ENCODE data around the gene SDC3. TPM values are rescaled to one million over a fixed set of nuclear protein-coding genes. Genes with fewer than 3 reads are reported as not detected.
A peak's percentile ranks its signal among the peaks of the same experiment; 100 is the strongest.

SDC3 gene
- total and polyA plus RNA-seq, 4 experiments from 2014 or later = 0.29 to 0.64 TPM; not detected in 2

GRCh38 chr1:30823627-30823968 lies 85.0 kb downstream of the SDC3 start:
- Mint-ChIP-seq H3K4me1 (peaks cover 10 to 32% (median 15%) of the 10 kb centered on the region in 4 donors), H3K27ac (no peak overlapping the region), H3K36me3 (no peaks in the 10 kb centered on the region), H3K27me3 (peaks cover 33 to 53% of the 10 kb centered on the region in 2 donors), H3K4me3 (peak overlapping the region in 7 of 8 donors; percentile 81 to 91 (median 89)), H3K9me3 (peaks cover 0 to 2% (median 0%) of the 10 kb centered on the region in 8 donors)
- Histone ChIP-seq H3K9me3 (ENCODE audit: control insufficient read depth in 1 of 2, low read length in 2 of 2) (no peaks in the 10 kb centered on the region), H3K36me3 (ENCODE audit: insufficient read depth, low read length) (no peaks in the 10 kb centered on the region), H3K27ac (ENCODE audit: low read depth, low read length) (no peak overlapping the region), H3K4me3 (ENCODE audit: low read length in 2 of 2) (peak overlapping the region in 1 of 2 donors; percentile 15), H3K4me1 (ENCODE audit: insufficient read depth, low read length) (peaks cover 25% of the 10 kb centered on the region), H3K27me3 (ENCODE audit: insufficient read depth, low read length) (peaks cover 17% of the 10 kb centered on the region)
- intact Hi-C loops (cut with micrococcal nuclease) = no loop called here
- DNase-seq = no peak
- POLR2A ChIA-PET (ENCODE audit: partially characterized antibody) = interaction anchor here (1.6 kb wide), 1 partner anchor 105 kb away, joined by 3 read pairs; no protein-coding TSS in a partner anchor
- CTCF ChIA-PET (ENCODE audit: partially characterized antibody) = interaction anchor here (1.6 kb wide), 1 partner anchor 22 kb away, joined by 4 read pairs; no protein-coding TSS in a partner anchor

GRCh38 chr1:30822966-30823581 lies 85.5 kb downstream of the SDC3 start:
- peaks cover 37 to 56% of the 10 kb centered on the region in 2 donors for H3K27me3 Mint-ChIP-seq

GRCh38 chr1:30822006-30822405 lies 86.6 kb downstream of the SDC3 start:
- Mint-ChIP-seq H3K27me3 (peaks cover 42 to 59% of the 10 kb centered on the region in 2 donors), H3K4me3 (no peak overlapping the region), H3K27ac (peak overlapping the region in 1 of 7 donors; percentile 39), H3K4me1 (peaks cover 10 to 32% (median 15%) of the 10 kb centered on the region in 4 donors), H3K36me3 (no peaks in the 10 kb centered on the region), H3K9me3 (peaks cover 0 to 2% (median 0%) of the 10 kb centered on the region in 8 donors)
- H3K36me3 ChIP-seq (ENCODE audit: insufficient read depth, low read length) = no peaks in the 10 kb centered on the region
- intact Hi-C loops (cut with micrococcal nuclease) = no loop called here
- no peak overlapping the region for H3K27ac ChIP-seq (ENCODE audit: low read depth, low read length)
- H3K4me1 ChIP-seq (ENCODE audit: insufficient read depth, low read length) = peaks cover 25% of the 10 kb centered on the region
- POLR2A ChIA-PET (ENCODE audit: partially characterized antibody) = no interaction called here
- H3K4me3 ChIP-seq (ENCODE audit: low read length in 2 of 2) = no peak overlapping the region
- peaks cover 26% of the 10 kb centered on the region for H3K27me3 ChIP-seq (ENCODE audit: insufficient read depth, low read length)
- CTCF ChIA-PET (ENCODE audit: partially characterized antibody) = interaction anchor here (5.3 kb wide), 1 partner anchor 19 kb away, joined by 19 read pairs; no protein-coding TSS in a partner anchor
- no peaks in the 10 kb centered on the region for H3K9me3 ChIP-seq (ENCODE audit: control insufficient read depth in 1 of 2, low read length in 2 of 2)
- DNase-seq = no peak

More at GRCh38 chr1:30822966-30823581, 85.5 kb downstream of the SDC3 start:
- H3K27me3 ChIP-seq (ENCODE audit: insufficient read depth, low read length) = peaks cover 18% of the 10 kb centered on the region
- H3K4me3 ChIP-seq (ENCODE audit: low read length in 2 of 2) = no peak overlapping the region
- POLR2A ChIA-PET (ENCODE audit: partially characterized antibody) = no interaction called here
- intact Hi-C loops (cut with micrococcal nuclease) = no loop called here
- no peaks in the 10 kb centered on the region for H3K36me3 ChIP-seq (ENCODE audit: insufficient read depth, low read length)
- H3K4me3 Mint-ChIP-seq = peak overlapping the region in 2 of 8 donors; percentile 33 to 61
- H3K9me3 ChIP-seq (ENCODE audit: control insufficient read depth in 1 of 2, low read length in 2 of 2) = no peaks in the 10 kb centered on the region
- H3K9me3 Mint-ChIP-seq = peaks cover 0 to 2% (median 0%) of the 10 kb centered on the region in 8 donors
- peaks cover 25% of the 10 kb centered on the region for H3K4me1 ChIP-seq (ENCODE audit: insufficient read depth, low read length)
- no peak overlapping the region for H3K27ac Mint-ChIP-seq
- DNase-seq = no peak
- H3K36me3 Mint-ChIP-seq = no peaks in the 10 kb centered on the region
- peaks cover 10 to 32% (median 15%) of the 10 kb centered on the region in 4 donors for H3K4me1 Mint-ChIP-seq
- no peak overlapping the region for H3K27ac ChIP-seq (ENCODE audit: low read depth, low read length)
- CTCF ChIA-PET (ENCODE audit: partially characterized antibody) = interaction anchor here (1.6 kb wide), 1 partner anchor 21 kb away, joined by 4 read pairs; no protein-coding TSS in a partner anchor

- H3K4me3 ChIP-seq (ENCODE audit: low read length in 2 of 2) = no peak overlapping the region
- Mint-ChIP-seq H3K4me3 (no peak overlapping the region), H3K36me3 (no peaks in the 10 kb centered on the region), H3K27me3 (peaks cover 37 to 54% of the 10 kb centered on the region in 2 donors), H3K9me3 (peaks cover 0 to 2% (median 0%) of the 10 kb centered on the region in 8 donors), H3K27ac (no peak overlapping the region), H3K4me1 (peaks cover 9 to 25% (median 14%) of the 10 kb centered on the region in 4 donors)
- no peak overlapping the region for H3K27ac ChIP-seq (ENCODE audit: low read depth, low read length)
- H3K4me1 ChIP-seq (ENCODE audit: insufficient read depth, low read length) = peaks cover 23% of the 10 kb centered on the region
- H3K36me3 ChIP-seq (ENCODE audit: insufficient read depth, low read length) = no peaks in the 10 kb centered on the region
- DNase-seq = no peak
- intact Hi-C loops (cut with micrococcal nuclease) = no loop called here
- H3K9me3 ChIP-seq (ENCODE audit: control insufficient read depth in 1 of 2, low read length in 2 of 2) = no peaks in the 10 kb centered on the region
- ChIA-PET CTCF (ENCODE audit: partially characterized antibody) (interaction anchor here (5.3 kb wide), 1 partner anchor 18 kb away, joined by 19 read pairs; no protein-coding TSS in a partner anchor), POLR2A (ENCODE audit: partially characterized antibody) (no interaction called here)
- H3K27me3 ChIP-seq (ENCODE audit: insufficient read depth, low read length) = peaks cover 32% of the 10 kb centered on the region
These were observed 88.3 kb downstream of the SDC3 start for GRCh38 chr1:30820299-30820698.

Other genes with a start within 250 kb of the SDC3 start
- under 1 TPM in 1 of 2 experiments, not detected in 1; 0.12 TPM for gene MATN1, start 185.2 kb downstream of the SDC3 start, total RNA-seq
- 1 to 10 TPM in 1 of 2 donors, under 1 TPM in 1; 0.53 to 1.2 TPM for gene MATN1, start 185.2 kb downstream of the SDC3 start, polyA plus RNA-seq
- gene LAPTM5, start 151.0 kb downstream of the SDC3 start, total RNA-seq = 100 to 1,000 TPM; 587 to 608 TPM
- 100 to 1,000 TPM; 563 to 851 TPM for gene LAPTM5, start 151.0 kb downstream of the SDC3 start, polyA plus RNA-seq
- gene PUM1, start 157.0 kb upstream of the SDC3 start, total RNA-seq = 100 to 1,000 TPM; 146 to 164 TPM
- 100 to 1,000 TPM; 126 to 130 TPM for gene PUM1, start 157.0 kb upstream of the SDC3 start, polyA plus RNA-seq